Measurements from ENCODE around the gene BCAT1.
"Not testable (repeated sequence)": the region's sequence is repeated elsewhere in the genome, so short reads cannot be mapped to it uniquely, and the experiment has no call there.

Gene BCAT1

DNA sequence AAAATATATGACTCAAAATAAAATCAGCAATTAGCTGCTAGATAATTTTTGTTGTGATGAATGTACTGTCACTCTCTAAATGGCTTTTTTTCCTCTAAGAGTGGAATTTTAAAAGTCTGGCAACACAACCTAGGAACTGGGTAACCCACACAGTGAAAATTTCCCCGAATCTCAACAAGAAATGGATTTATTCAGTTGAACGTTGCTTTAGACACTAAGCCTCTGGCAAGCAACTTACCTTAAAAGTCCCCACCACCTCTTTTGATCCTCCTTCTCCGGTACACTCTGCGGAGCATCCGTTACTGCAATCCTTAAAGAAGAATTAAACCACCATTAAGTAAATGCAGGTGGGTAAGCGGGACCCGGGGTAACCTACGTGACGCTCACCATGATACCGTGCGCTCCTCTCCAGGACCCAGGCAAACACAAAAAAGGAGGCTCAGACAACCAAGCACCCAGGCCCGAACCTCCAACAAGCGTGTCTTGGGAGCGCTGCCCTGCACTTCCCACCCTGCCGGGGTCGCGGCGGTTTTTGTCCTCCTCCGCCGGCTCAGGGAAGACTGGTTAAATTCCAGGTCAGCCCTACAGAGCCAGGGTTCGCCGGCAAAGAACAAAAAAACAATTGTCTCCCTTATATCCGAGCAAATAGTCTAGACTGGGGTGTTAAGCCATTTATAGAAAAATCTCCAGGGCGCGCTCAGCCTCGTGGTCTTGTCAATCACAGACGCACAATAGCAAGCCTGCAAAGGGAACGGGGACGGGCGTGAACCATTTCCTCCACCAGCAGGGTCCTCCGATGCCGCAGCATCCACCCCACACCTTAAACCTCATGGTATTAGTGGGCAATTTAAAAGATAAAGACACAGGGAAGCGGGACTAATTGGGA, 47.1 kb downstream of the BCAT1 start:
- no peak for DNase-seq (ENCODE audit: low spot score)

DNA sequence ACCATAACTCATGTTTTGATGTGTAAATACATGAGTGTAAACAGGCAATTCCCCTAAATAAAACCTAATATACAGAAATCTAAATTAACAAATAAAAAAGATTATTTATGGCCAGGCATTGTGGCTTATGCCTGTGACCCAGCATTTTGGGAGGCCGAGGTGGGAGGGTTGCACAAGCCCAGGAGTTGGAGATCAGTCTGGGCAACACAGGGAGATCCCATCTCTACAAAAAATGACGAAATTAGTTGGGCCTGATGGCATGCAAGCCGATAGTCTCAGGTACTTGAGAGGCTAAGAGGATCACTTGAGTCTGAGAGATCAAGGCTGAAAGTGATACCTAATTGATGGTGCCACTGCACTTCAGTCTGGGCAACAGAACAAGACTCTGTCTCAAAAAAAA, 48.7 kb downstream of the BCAT1 start:
- DNase-seq (ENCODE audit: low spot score), result no peak

DNA sequence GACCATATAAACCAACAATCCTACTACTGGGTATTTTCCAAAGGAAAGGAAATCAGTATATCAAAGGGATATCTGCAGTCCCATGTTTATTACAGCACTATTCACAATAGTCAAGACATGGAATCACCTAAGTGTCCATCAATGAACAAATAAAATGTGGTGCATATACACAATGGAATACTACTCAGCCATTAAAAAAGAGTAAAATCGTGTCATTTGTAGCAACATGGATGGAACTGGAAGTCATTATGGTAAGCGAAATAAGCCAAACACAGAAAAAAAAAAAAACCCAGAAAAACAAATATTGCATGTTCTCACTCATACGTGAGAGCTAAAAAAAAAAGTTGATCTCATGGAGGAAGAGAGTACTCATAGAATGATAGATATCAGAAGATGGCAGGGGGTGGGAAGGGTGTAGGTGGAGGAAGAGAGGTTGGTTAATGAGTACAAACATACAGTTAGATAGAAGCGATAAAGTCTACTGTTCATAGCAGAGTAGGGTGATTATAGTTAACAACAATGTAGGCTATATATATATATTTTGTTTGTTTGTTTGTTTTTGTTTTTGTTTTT, 49.3 kb downstream of the BCAT1 start:
- no peak for DNase-seq (ENCODE audit: low spot score)

DNA sequence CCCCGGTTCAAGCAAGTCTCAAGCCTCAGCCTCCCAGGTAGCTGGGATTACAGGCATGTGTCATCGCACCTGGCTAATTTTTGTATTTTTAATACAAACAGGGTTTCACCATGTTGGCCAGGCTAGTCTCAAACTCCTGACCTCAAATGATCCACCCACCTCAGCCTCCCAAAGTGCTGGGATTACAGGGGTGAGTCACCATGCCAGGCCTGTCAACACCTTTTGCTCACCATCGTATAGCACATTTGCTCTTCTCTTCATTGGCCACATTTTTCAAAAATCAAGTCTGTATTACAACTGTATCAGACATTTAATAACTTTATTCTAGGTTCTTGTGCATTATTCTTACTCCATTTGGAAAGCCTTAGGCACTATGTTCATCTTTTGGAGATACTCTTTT, 50.3 kb downstream of the BCAT1 start:
- DNase-seq (ENCODE audit: low spot score), result no peak

DNA sequence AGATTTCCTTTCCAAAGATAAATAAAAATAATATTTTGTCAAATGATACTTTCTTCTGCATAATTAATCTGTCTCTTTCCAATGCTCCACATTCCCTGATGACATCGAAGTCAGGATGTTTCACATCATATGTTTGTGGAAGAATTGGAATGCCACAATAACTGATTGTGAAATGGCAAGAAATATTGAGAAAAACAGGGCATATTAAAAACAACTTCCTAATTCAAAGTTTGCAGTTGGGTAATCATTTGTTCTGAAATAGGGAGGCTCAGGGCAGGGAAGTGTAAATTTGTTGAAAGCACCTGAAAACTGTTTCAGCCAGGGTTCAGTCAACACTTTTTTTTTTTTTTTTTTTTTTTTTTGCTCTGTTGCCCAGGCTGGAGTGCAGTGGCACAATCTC, 50.7 kb downstream of the BCAT1 start:
- peak; percentile 49 for DNase-seq (ENCODE audit: low spot score)

DNA sequence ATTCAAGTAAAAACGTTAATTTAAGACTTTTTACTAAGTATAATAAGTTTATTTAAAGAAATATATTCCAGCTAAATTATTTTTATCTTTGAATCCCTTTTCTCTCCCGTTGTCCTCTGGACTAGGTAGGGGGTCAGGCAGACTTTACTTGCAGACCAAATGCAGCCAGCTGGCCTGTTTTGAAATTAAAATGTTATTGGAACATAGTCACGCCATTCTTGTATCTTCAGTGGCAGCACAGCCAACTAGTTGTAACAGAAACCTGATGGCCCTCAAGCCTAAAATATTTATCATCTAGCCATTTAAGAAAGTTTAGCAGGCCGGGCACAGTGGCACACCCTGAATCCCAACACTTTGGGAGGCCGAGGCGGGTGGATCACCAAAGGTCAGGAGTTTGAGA, 52.7 kb downstream of the BCAT1 start:
- DNase-seq (ENCODE audit: low spot score), result no peak

DNA sequence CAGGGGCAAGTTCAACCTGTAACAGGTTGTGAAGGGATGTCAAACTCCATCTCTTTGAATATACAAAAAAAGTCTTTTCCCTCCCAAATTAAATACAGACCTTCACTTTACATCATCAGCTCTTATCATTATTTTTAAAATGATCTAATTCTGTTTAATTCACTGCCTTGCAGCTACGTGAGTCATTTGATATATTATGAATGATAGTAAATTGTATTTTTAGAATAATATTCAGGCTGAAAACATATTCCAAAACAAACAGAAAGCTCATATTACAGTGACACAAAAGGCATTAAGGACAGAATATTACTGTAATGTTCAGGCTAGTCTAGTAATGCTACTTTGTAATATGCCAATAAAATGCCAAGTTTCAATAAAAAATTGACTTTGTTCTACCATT, 53.3 kb downstream of the BCAT1 start:
- DNase-seq (ENCODE audit: low spot score), result no peak

DNA sequence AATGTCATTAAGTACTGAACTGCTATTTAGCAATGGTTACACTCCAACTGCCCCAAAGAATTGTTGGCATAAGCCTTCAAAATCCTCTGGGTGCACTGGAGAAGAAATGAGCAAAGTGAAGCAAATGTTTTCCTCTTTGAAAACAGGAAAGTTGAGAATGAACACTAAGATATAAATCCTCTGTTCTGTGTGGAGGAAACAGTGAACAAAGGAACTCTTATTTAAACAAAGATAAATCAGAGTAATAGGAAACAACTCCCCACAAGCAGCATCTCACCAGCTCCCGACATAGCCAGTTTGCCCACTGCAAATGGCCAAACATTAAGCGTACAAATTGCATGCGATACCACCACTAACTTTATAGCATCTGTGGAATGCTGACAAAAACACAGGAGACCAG, 54.0 kb downstream of the BCAT1 start:
- DNase-seq (ENCODE audit: low spot score), result no peak

DNA sequence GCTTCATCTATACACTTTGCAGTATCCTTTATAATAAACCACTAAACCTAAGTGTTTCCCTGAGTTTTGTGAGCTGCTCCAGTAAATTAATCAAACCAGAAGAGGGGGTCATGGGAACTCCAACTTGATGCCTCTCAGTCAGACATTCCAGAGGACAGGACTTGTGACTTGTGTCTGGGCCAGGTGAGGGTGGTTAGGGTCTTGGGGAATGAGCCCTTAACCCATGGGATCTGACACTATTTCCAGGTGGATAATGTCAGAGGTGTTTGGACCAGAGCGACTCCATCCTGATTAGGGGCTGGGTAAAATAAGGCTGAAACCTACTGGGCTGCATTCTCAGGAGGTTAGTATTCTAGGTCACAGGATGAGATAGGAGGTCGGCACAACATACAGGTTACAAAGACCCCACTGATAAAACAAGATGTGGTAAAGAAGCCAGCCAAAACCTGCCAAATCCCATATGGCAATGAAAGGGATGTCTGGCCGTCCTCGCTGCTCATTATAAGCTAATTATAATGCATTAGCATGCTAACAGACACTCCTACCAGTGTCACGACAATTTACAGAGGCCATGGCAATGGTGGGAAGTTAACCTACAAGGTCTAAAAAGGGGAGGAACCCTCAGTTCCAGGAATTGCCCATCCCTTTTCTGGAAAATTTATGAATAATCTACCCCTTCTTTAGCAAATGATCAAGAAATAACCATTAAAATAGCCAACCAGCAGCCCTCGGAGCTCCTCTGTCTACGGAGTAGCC, 58.7 kb downstream of the BCAT1 start:
- no peak for DNase-seq (ENCODE audit: low spot score)

DNA sequence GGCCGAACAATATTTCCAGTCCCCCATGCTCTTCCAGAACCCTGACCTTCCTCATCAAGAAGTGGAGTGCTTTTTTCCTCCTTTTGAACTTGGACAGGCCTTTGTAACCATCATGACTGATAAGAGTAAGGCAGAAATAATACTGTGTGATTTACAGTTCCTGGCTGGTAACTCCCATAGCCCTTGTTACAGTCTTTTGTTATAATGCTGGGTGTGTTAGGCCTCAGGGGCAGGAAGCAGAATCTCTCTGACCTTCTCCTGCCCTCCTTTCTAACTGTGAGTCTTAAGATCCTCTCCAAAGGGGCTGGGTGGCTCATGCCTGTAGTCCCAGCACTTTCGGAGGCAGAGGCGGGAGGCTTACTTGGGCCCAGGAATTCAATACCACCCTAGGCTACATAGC, 59.5 kb downstream of the BCAT1 start:
- DNase-seq (ENCODE audit: low spot score), result no peak

DNA sequence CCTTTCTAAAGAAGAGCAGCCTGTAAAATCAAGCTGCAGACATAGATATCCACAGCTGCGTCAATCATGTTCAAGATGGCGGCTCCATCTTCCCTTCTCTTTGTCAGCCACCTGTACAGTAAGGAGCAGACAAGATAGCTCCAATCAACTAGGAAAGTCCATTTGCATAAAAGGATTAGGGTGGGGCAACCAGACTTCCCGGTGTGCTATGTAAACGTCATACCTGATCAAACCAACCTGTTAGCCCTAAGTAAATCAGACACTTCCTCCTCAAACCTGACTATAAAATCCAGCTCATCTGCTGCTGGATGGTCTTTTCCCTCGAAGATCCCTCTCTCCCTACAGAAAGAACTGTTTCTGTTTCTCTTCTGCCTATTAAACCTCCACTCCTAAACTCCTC, 60.1 kb downstream of the BCAT1 start:
- no peak for DNase-seq (ENCODE audit: low spot score)

DNA sequence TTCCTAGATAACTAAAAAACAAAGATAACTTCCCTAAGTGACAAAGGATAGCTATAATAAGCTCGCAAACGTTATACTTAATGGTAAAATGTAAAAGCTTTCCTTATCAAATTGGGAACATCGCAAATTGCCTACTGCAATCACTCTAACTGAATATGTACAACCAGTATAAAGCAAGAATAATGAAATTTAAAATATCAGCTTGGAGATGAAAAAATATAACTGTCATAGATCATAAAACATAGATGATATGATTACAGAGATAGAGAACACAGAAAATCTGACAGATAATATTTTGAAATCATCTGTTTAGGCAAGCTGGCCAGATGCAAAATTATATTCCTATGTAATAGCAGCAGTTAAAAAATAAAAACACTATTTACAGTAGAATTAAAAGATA, 64.0 kb downstream of the BCAT1 start:
- DNase-seq (ENCODE audit: low spot score), result no peak

DNA sequence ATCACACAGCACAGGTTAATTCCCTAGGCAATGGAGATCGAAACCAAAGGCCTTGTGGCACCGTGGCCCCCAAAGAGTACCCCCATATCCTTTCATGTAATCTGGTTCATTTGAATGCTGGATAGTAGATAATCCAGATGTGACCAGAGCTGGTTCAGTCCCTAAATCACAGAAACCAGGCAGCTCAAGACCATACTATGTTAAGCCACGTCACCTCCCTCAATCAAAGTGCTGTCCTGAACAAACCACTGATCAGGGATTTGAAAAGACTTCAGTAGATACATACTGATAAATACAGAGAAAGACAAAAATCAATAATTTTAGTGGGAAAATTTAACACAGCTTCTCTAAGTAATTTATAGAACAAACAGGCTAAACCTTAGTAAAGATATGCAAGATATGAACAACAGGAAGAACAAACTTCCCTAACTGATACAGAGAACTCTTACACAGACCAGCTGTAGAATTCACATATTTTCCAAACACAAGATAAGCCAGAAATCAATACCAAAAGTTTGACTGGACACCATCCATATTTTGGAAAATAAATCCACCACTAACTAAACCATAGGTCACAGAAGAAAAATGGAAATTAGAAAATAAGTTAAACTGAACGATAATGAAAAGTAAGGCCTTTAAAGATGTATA, 67.1 kb downstream of the BCAT1 start:
- no peak for DNase-seq (ENCODE audit: low spot score)

DNA sequence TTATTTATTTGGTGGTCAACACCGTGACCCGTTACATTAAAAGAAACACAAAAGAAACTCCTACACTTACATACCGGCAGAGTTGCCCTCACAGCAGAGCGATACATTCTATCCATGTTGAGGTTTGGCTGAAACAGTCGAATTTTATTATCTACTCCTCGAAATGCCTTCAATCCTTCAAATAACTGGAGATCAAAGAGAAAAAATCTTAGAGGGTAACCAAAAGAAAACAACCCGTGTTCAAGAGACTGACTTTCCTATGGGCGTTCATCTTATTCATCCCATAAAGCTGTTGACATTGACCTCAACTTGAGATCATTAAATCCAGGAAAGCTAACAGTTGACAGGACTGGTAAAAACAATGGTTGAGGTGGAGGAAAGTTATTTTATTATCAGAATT, 67.7 kb downstream of the BCAT1 start:
- no peak for DNase-seq (ENCODE audit: low spot score)

DNA sequence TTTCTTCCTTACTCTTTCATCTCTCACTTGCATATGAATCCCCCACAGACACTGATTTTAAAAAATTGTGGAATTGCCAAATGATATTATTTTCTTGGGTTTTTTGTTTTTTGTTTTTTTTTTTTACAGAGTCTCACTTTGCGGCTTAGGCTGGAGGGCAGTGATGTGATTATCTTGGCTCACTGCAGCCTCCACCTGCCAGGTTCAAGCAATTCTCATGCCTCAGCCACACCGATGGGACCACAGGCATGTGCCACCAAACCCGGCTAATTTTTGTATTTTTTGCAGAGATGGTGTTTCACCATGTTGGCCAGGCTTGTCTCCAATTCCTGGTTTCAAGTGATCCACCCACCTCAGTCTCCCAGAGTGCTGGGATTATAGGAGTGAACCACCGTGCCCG, 68.2 kb downstream of the BCAT1 start:
- no peak for DNase-seq (ENCODE audit: low spot score)

DNA sequence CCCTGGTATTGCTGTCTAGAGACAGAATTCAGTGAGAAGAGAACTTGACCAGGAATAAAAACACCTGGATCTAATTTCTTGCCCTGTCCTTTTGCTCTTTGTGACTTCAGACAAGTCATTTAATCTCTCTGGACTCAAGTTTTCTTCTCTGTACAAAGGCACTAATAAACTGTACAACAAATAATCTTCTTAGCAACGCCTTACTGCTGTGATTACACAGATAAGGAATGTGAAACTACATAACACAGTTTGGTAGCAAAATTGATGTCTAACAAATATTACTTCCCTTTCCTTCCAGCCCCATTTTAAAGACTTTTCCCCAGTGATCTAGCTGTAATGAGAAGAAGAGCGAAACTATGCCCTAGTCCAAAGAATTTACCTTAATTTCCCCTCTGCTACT, 69.3 kb downstream of the BCAT1 start:
- peak; percentile 21 for DNase-seq (ENCODE audit: low spot score)

DNA sequence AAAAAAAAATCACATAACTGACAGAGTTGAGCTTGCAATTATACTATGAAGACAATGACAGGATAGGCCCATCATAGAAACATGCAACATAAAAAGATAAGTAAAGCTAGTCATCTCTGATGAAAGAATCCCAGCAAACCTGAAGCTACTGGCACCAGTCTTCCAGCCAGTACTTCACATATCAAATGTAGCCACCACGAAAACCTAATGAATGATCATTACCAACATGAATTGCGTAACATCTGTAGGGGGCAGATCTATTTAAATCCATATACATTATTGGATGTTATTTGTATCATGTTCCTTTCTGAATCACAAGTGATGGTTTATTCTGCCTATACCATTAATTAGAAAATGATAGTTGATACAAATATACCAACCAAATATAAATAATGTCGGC, 73.9 kb downstream of the BCAT1 start:
- DNase-seq (ENCODE audit: low spot score), result no peak

DNA sequence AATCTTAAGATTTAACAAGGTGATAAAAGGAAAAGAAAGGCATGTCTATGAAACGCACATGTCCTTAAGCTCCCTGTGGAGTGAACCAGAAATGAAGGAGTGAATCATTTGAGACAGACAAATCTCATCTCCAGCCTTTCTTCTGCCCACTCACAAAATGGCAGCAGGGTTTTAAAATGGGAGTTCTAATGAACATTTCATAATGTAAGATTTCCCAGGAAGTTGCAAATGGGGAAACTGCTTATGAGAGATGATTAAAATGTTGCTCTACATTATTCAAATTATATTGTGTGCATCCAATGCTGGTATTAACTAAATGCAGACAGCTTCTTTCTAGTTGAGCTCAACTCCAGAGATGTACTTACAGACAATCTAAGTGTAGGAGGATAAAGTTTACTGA, 76.7 kb downstream of the BCAT1 start:
- DNase-seq (ENCODE audit: low spot score), result no peak

DNA sequence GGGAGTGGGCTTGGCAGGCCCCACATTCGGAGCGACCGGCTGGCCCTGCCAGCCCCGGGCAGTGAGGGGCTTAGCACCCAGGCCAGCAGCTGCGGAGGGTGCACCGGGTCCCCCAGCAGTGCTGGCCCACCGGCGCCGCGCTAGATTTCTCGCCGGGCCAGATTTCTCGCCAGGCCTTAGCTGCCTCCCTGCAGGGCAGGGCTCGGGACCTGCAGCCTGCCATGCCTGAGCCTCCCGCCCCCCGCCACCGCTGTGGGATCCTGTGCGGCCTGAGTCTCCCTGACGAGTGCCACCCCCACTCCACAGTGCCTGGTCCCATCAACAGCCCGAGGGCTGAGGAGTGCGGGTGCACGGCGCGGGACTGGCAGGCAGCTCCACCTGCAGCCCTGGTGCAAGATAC, 82.8 kb downstream of the BCAT1 start:
- DNase-seq (ENCODE audit: low spot score), result not testable (repeated sequence)

DNA sequence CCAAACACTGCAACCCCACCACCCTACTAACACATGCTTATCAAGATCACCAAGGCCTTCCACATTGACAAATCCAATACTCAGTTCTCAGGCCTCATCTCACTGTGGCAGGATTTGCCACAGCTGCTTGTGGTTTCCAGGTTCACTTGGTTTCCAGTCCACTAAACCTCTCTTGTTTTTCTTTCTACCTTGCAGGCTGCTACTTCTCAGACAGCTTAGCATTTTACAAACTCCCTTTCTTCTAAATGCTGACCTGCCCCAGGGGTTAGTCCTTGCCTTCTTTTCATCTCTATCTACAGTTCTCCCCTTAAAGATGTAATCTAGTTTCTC, 84.1 kb downstream of the BCAT1 start:
- no peak for DNase-seq (ENCODE audit: low spot score)

DNA sequence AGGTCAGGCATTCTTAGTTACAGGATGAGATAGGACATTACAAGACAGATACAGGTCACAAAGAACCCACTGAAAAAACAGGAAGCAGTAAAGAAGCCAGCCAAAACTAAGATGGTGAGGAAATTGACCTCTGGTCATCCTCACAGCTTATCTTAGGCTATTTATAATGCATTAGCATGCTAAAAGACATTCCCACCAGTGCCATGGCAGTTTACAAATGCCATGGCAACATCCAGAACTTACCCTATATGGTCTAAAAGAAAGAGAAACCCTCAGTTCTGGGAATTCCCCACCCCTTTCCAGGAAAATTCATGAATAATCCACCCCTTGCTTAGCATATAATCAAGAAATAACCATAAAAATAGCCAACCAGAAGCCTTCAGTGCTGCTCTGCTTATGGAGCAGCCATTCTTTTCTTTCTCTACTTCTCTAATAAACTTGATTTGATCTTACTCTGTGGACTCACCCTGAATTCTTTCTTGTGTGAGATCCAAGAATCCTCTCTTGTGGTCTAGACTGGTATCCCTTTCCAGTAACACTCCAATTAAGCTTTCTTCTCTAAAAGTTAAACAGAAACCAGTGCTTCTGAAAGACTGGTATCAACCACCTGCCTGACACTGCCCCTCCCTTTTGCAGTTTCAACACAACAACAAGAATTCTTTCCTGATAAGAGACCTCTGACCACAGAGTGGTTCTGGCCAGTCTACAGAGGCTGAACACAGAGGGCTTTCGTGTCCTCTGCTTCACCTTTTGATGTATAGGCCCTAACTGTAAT, 86.9 kb downstream of the BCAT1 start:
- DNase-seq (ENCODE audit: low spot score), result no peak

DNA sequence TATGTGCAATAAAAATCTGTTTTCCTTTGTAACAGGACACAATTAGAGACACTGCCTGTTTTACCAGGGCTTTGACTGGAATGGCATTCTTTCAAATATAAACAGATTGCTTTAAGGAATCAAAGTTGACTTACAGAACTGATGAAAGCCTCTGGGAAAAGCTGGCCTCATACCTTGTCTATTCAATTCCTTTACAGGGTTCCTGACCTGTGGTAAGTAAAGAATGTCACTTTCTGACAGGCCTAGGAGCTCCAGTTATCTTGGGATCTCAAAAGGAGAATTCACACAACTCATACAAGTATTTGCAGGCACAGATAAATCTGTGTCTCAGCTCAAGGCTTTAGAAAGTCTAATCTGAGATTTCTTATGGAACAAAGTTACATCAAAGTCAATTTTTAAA, 88.4 kb downstream of the BCAT1 start:
- no peak for DNase-seq (ENCODE audit: low spot score)
